ENCODE data around the gene KRTAP10-11.

KRTAP10-11 gene

DNA sequence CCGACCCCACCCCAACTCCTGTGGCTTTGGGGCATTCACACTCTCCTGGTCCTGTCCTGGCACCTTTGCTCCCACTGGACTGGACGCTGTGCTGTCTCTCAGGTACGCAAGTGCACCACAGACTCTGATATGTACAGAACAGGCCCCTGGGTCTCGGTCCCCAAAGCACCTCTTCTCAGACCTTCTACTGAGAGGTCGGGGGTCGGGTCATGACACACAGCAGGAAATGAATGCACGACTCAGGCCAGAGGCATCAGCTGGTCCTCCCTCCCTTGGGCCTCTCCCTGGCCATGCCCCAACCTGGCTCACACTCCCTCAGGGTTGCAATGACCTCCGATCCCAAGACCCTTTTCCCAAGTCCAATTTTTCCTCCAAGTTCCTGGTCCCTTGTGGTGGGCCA, 49.0 kb downstream of the KRTAP10-11 start:
- no peak for DNase-seq (ENCODE audit: low spot score)

GRCh38 chr21:44695641-44696040, 49.4 kb downstream of the KRTAP10-11 start:
- DNase-seq (ENCODE audit: low spot score): no peak

- no peak for DNase-seq (ENCODE audit: low spot score)
Measured at GRCh38 chr21:44696572-44696971, 50.4 kb downstream of the KRTAP10-11 start.

Small RNA genes within 50 kb of the gene (small RNA-seq; reads per million reads assigned to genes)
- 0 reads per million in 2 experiments for gene KRTAP12-6P
